ENCODE measurements around the gene NYAP1.

DNA sequence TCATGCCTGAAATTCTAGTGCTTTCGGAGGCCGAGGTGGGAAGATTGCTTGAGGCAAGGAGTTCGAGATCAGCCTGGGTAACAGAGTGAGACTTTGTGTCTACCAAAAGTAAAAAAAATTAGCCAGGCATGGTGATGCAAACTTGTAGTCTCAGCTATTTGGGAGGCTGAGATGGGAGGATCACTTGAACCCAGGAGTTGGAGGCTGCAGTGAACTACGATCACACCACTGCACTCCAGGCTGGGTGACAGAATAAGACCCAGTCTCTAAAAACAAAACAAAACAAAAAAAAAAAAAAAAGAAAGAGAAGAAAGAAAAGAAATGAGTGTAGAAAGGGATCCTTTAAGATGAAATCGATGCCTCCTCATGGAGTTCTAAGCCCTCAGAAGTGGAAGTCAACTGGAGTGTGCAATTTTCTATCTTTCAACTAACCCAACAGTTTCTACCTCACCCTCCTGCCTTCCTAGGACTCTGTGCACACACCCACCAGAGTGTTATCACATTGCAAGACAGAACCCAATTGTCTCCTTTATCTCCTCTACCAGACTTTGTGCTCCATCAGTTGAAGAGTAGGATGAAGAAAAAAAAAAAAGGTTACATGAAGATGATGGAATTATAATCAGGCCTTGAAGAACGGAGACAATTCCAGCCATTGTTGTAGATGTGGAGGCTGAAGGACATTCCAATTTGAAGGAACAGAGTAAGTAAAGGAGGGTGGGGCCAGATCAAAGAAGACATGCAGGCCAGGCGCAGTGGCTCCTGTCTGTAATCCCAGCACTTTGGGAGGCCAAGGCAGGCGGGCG is 26.9 kb downstream of the NYAP1 start:
- TF ChIP-seq CTCF (conservative IDR thresholded peaks at IDR 0.05; ENCODE audit: low read length) (no peak), EZH2phosphoT487 (IDR thresholded peaks at IDR 0.05; ENCODE audit: borderline replicate concordance) (no peak)

All from Loucy (cell line).